ENCODE measurements around the gene DSCAML1. TPM values are rescaled to one million over a fixed set of nuclear protein-coding genes. Genes with fewer than 3 reads are reported as not detected.
A peak's percentile ranks its signal among the peaks of the same experiment; 100 is the strongest.

DSCAML1 gene
- total RNA-seq, 1 donor from 2014 or later = not detected

DNA sequence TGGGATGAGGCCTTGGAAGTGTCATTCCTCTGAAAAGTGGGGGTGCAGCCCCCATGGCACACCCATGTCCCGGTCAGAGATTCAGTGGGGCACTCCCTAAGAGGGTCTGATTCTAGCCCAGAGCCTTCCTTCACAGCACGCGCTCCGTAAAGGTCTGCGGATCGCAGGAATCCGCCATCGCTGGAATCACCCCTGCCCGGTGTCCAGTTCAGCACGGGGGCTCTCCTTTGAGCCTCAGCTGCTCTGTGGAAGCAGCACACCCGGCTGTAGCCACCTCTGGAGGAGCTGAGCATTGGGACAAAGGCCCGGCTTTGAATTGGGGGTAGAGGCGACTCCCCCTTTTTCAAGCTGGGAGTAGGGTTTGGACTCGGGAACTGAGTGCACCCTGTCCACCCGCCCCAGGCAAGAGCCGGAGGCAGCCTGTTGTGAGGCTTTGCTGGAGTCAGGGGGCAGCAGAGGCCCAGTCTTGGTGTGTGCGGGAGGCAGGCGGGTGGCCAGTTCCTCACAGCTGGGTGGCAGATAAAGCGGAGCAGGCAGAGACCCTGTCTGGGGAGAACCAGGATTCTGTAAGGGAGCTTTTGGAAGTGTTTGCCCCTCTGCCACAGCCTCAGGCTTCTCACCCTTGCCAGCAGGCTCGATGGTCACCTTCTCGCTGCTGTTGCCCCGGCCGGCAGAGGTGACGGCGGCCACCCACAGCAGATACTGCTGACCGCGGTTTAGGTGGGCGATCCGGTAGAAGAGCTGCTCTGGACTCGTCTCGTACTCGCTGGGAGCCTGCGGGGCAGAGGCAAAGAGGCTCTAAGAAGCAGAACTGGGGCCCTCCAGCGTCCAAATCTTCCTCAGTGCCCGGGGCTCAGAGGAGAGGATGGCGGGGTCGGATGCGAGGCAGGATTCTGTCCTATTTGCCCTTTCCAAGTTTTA lies 353.5 kb downstream of the DSCAML1 start:
- no peak overlapping the region for H3K4me3 Mint-ChIP-seq (ENCODE audit: unreplicated experiment)
- TF ChIP-seq, protein P1, sequence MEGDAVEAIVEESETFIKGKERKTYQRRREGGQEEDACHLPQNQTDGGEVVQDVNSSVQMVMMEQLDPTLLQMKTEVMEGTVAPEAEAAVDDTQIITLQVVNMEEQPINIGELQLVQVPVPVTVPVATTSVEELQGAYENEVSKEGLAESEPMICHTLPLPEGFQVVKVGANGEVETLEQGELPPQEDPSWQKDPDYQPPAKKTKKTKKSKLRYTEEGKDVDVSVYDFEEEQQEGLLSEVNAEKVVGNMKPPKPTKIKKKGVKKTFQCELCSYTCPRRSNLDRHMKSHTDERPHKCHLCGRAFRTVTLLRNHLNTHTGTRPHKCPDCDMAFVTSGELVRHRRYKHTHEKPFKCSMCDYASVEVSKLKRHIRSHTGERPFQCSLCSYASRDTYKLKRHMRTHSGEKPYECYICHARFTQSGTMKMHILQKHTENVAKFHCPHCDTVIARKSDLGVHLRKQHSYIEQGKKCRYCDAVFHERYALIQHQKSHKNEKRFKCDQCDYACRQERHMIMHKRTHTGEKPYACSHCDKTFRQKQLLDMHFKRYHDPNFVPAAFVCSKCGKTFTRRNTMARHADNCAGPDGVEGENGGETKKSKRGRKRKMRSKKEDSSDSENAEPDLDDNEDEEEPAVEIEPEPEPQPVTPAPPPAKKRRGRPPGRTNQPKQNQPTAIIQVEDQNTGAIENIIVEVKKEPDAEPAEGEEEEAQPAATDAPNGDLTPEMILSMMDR (IDR thresholded peaks at IDR 0.05) = peak; percentile 29
- H3K27me3 Mint-ChIP-seq (ENCODE audit: unreplicated experiment) = peaks cover 44% of the 10 kb centered on the region
- H3K9me3 Mint-ChIP-seq (ENCODE audit: unreplicated experiment) = no peaks in the 10 kb centered on the region
- H3K4me1 Mint-ChIP-seq (ENCODE audit: unreplicated experiment) = no peaks in the 10 kb centered on the region
- H3K27ac Mint-ChIP-seq (ENCODE audit: unreplicated experiment) = no peak overlapping the region
- DNase-seq (ENCODE audit: extremely low spot score, unreplicated experiment) = no peak
- H3K36me3 Mint-ChIP-seq (ENCODE audit: unreplicated experiment) = no peaks in the 10 kb centered on the region

DNA sequence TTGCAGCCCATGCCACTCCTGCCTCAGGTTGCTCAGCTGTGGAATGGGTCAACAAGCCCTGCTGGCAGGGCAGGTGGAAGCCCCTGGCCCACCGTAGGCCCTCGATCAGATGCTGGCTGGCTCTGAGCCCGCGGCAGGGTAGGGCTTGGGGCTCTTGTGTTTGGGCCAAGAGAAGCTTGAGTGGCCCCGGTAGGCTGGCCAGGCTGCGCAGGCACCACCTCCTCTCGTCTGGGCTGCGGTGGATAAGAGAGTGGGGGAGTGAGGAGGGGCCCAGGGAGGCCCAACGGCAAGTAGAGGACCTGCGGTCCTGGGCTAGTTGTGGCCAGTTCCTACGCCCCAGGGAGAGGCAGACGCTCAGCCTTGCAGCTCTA lies 354.2 kb downstream of the DSCAML1 start:
- no peak for DNase-seq (ENCODE audit: extremely low spot score, unreplicated experiment)
- H3K4me3 Mint-ChIP-seq (ENCODE audit: unreplicated experiment) = no peak overlapping the region
- peaks cover 42% of the 10 kb centered on the region for H3K27me3 Mint-ChIP-seq (ENCODE audit: unreplicated experiment)
- H3K9me3 Mint-ChIP-seq (ENCODE audit: unreplicated experiment) = no peaks in the 10 kb centered on the region
- H3K4me1 Mint-ChIP-seq (ENCODE audit: unreplicated experiment) = no peaks in the 10 kb centered on the region
- no peaks in the 10 kb centered on the region for H3K36me3 Mint-ChIP-seq (ENCODE audit: unreplicated experiment)
- TF ChIP-seq, protein P1 (IDR thresholded peaks at IDR 0.05) = no peak
- no peak overlapping the region for H3K27ac Mint-ChIP-seq (ENCODE audit: unreplicated experiment)

DNA sequence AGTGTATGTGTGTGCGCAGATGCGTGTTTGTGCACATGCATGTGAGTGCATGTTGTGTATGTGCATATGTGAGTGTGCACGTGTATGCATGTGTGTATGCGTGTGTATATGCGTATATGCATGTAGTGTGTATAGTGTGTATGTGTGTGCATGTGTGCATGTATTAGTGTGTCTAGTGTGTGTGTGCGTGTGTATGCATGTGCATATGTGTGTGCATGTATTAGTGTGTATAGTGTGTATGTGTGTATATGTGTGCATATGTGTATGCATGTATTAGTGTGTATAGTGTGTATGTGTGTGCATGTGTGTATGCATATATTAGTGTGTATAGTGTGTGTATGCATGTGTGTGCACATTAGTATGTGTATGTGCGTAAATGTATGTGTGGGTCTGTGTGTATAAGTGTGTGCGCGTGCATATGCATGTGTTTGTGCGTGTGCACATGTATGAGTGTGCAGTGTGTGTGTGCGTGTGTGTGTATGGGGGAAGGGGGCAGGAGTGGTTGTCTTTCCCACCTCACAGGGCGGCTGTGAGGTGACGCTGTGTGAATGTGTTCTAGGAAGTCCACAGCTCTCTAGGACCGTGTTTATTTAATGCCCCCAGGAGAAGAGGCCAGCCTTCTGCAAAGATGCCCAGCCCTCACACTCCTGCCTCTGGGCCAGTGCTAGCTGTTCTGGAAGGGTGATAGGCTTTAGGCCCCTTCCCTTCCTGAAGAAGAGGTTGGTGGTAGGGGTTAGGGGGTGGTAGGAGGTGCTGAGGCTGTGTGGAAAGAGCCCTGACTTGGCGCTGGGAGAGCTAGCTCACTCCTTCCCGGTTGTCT lies 354.8 kb downstream of the DSCAML1 start:
- Mint-ChIP-seq H3K4me1 (ENCODE audit: unreplicated experiment) (no peaks in the 10 kb centered on the region), H3K36me3 (ENCODE audit: unreplicated experiment) (no peaks in the 10 kb centered on the region), H3K4me3 (ENCODE audit: unreplicated experiment) (no peak overlapping the region), H3K27ac (ENCODE audit: unreplicated experiment) (no peak overlapping the region), H3K27me3 (ENCODE audit: unreplicated experiment) (peaks cover 42% of the 10 kb centered on the region), H3K9me3 (ENCODE audit: unreplicated experiment) (no peaks in the 10 kb centered on the region)
- DNase-seq (ENCODE audit: extremely low spot score, unreplicated experiment) = no peak
- TF ChIP-seq, protein P1 (IDR thresholded peaks at IDR 0.05) = no peak

DNA sequence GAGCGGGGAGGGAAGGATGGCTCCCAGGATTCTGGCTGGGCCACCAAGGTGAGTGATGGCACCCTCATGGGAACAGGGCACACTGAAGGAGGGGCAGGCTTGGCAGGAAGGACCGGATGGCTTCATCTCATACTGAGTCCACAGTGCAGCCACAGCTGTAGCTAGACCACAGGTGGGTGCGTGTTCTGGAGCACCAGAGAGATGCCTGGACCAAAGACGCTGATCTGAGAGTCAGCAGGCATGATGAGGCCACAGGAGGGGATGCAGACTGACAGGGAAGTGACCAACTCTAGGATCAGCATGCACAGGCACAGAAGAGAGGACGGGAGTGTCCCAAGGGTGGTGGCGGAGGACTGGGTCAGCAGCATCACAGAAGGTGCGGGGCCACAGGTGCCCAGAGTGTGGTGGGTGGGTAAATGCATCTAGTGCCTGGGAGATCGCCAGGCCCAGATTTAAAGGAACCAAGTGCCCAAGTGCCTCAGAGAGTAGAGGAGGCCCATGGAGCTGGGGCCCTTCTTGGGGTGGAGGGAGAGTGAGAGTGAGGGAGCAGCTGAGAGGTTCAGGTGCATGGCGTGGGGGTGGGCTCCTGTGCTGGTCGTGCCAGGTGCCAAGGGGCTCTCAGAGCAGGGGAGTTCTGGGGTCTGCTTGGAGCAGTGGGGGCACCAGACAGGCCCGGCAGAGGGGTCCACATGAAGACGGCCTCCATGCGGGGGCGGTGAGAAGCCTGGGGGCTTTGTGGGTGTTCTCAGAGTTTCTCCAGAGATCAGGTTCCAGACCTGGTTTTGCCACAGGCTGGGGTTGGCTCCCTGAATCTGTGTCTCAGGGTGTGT lies 355.7 kb downstream of the DSCAML1 start:
- no peaks in the 10 kb centered on the region for H3K4me1 Mint-ChIP-seq (ENCODE audit: unreplicated experiment)

More for the DNA sequence above, 355.7 kb downstream of the DSCAML1 start:
- no peak overlapping the region for H3K27ac Mint-ChIP-seq (ENCODE audit: unreplicated experiment)
- H3K9me3 Mint-ChIP-seq (ENCODE audit: unreplicated experiment) = no peaks in the 10 kb centered on the region
- TF ChIP-seq, protein P1 (IDR thresholded peaks at IDR 0.05) = no peak
- DNase-seq (ENCODE audit: extremely low spot score, unreplicated experiment) = no peak
- no peaks in the 10 kb centered on the region for H3K36me3 Mint-ChIP-seq (ENCODE audit: unreplicated experiment)
- H3K27me3 Mint-ChIP-seq (ENCODE audit: unreplicated experiment) = peaks cover 44% of the 10 kb centered on the region
- no peak overlapping the region for H3K4me3 Mint-ChIP-seq (ENCODE audit: unreplicated experiment)
